HepG2 (cell line): ENCODE results near the gene RNF25.

ENCODE experiments used
- NFKB2 ChIP-seq: sonication (generic); formaldehyde crosslinking; IDR thresholded peaks from 2 replicates; pipeline ENCODE4 v1.4.0; 2020; ENCODE audit warnings: missing genetic modification reagents, borderline replicate concordance
- SMAD3 ChIP-seq: sonication (generic); formaldehyde crosslinking; IDR thresholded peaks from 2 replicates; pipeline ENCODE4 v1.4.0; 2020; ENCODE audit warnings: missing genetic modification reagents
- ZNF17 ChIP-seq: sonication (generic); formaldehyde crosslinking; IDR thresholded peaks from 2 replicates; pipeline ENCODE4 v1.5.0; 2020; ENCODE audit warnings: mild to moderate bottlenecking, missing genetic modification reagents
- ZSCAN31 ChIP-seq: sonication (generic); formaldehyde crosslinking; IDR thresholded peaks from 2 replicates; pipeline ENCODE4 v1.5.0; 2020; ENCODE audit warnings: low read depth, mild to moderate bottlenecking, missing genetic modification reagents
- TF ChIP-seq, protein P1 (sequence below): sonication (generic); formaldehyde crosslinking; IDR thresholded peaks from 2 replicates; pipeline ENCODE4 v1.4.0; 2020; ENCODE audit warnings: missing genetic modification reagents
- TF ChIP-seq, protein P2 (sequence below): sonication (generic); formaldehyde crosslinking; IDR thresholded peaks from 2 replicates; pipeline ENCODE4 v1.5.0; 2020; ENCODE audit warnings: mild to moderate bottlenecking, missing genetic modification reagents, moderate library complexity
- TF ChIP-seq, protein P3 (sequence below): IDR thresholded peaks from 2 replicates; pipeline ENCODE4 v1.6.1; 2012; ENCODE audit warnings: low read depth, low read length, improper control_type of control experiment

DNA sequence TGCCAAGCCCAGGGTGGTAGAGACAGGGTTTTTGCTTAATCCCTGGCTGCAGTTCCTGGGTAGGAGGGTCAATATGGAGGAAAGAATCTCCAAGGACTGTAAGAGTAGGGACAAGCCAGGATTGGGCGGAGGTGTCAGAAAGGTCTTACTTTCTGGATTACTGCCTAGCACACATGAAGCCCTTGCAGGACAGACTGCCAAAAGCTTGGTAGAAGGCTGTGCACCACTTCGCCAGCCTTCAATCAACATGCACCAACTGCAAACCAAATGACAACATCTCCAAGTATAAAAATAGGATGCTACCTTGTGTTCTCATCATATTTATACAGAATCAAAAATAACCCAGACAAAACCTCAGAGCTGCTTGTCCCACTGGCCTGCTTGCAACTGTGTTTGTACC is 16.1 kb downstream of the RNF25 start:
- TF ChIP-seq, protein P1, sequence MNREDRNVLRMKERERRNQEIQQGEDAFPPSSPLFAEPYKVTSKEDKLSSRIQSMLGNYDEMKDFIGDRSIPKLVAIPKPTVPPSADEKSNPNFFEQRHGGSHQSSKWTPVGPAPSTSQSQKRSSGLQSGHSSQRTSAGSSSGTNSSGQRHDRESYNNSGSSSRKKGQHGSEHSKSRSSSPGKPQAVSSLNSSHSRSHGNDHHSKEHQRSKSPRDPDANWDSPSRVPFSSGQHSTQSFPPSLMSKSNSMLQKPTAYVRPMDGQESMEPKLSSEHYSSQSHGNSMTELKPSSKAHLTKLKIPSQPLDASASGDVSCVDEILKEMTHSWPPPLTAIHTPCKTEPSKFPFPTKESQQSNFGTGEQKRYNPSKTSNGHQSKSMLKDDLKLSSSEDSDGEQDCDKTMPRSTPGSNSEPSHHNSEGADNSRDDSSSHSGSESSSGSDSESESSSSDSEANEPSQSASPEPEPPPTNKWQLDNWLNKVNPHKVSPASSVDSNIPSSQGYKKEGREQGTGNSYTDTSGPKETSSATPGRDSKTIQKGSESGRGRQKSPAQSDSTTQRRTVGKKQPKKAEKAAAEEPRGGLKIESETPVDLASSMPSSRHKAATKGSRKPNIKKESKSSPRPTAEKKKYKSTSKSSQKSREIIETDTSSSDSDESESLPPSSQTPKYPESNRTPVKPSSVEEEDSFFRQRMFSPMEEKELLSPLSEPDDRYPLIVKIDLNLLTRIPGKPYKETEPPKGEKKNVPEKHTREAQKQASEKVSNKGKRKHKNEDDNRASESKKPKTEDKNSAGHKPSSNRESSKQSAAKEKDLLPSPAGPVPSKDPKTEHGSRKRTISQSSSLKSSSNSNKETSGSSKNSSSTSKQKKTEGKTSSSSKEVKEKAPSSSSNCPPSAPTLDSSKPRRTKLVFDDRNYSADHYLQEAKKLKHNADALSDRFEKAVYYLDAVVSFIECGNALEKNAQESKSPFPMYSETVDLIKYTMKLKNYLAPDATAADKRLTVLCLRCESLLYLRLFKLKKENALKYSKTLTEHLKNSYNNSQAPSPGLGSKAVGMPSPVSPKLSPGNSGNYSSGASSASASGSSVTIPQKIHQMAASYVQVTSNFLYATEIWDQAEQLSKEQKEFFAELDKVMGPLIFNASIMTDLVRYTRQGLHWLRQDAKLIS: no peak
- TF ChIP-seq NFKB2 (CRISPR knock-in tag): no peak
- TF ChIP-seq, protein P2, sequence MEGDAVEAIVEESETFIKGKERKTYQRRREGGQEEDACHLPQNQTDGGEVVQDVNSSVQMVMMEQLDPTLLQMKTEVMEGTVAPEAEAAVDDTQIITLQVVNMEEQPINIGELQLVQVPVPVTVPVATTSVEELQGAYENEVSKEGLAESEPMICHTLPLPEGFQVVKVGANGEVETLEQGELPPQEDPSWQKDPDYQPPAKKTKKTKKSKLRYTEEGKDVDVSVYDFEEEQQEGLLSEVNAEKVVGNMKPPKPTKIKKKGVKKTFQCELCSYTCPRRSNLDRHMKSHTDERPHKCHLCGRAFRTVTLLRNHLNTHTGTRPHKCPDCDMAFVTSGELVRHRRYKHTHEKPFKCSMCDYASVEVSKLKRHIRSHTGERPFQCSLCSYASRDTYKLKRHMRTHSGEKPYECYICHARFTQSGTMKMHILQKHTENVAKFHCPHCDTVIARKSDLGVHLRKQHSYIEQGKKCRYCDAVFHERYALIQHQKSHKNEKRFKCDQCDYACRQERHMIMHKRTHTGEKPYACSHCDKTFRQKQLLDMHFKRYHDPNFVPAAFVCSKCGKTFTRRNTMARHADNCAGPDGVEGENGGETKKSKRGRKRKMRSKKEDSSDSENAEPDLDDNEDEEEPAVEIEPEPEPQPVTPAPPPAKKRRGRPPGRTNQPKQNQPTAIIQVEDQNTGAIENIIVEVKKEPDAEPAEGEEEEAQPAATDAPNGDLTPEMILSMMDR (CRISPR knock-in tag): no peak
- TF ChIP-seq ZNF17 (CRISPR knock-in tag): no peak
- TF ChIP-seq, protein P3, sequence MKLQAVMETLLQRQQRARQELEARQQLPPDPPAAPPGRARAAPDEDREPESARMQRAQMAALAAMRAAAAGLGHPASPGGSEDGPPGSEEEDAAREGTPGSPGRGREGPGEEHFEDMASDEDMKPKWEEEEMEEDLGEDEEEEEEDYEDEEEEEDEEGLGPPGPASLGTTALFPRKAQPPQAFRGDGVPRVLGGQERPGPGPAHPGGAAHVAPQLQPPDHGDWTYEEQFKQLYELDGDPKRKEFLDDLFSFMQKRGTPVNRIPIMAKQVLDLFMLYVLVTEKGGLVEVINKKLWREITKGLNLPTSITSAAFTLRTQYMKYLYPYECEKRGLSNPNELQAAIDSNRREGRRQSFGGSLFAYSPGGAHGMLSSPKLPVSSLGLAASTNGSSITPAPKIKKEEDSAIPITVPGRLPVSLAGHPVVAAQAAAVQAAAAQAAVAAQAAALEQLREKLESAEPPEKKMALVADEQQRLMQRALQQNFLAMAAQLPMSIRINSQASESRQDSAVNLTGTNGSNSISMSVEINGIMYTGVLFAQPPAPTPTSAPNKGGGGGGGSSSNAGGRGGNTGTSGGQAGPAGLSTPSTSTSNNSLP: no peak
- no peak for TF ChIP-seq SMAD3 (CRISPR knock-in tag)
- no peak for TF ChIP-seq ZSCAN31 (CRISPR knock-in tag)
